Measurements from ENCODE around the gene PTPN2.

Gene PTPN2

DNA sequence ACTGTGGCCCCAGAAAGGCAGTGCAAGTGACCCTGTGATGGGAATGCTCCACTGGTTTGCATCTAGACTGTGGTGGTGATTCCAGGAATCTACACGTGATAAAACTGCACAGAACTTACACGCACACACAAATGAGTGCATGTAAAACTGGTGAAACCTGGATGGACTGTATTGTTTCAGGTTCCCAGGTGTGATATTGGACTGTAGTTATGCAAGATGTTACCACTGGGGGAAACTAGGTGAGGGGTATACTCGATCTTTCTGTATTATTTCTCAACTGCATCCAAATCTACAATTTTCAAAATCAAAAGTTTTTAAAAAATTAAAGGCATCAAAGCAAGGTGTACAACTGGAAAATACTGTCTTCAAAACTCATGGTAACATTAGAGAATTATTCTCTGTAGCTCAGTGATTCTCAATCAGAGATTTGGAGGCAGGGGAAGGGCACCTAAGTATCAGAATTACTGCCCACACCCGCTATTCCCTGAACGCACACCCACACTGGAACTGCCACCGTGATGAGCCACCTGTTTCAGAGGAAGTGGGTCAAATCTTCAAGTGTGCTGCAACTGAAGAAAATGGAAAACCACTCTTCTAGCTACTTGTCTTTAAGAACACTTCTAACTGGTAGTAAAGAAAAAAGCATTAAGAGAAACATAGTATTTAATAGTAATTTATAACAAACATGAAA is 26.7 kb downstream of the PTPN2 start:
- DNase-seq, result no peak

DNA sequence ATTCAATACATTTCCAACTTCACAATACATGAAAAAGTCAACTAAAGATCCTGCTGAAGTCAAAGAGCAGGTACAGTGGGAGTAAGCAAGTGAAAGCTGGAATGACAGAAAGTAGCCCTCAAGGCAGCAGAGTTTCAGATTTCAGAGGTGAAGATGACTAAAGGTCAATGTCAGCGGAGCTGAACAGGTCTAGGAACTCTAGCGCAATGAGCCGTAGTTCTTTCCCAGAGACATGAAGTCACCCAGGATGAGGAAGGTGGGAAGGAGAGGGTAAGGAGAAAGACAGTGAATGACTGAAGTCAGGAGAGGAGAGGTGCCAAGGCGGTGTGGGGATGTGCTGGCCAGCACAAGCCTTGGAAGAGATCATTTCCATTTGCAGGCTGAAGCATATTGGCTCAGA is 28.1 kb downstream of the PTPN2 start:
- no peak for DNase-seq

DNA sequence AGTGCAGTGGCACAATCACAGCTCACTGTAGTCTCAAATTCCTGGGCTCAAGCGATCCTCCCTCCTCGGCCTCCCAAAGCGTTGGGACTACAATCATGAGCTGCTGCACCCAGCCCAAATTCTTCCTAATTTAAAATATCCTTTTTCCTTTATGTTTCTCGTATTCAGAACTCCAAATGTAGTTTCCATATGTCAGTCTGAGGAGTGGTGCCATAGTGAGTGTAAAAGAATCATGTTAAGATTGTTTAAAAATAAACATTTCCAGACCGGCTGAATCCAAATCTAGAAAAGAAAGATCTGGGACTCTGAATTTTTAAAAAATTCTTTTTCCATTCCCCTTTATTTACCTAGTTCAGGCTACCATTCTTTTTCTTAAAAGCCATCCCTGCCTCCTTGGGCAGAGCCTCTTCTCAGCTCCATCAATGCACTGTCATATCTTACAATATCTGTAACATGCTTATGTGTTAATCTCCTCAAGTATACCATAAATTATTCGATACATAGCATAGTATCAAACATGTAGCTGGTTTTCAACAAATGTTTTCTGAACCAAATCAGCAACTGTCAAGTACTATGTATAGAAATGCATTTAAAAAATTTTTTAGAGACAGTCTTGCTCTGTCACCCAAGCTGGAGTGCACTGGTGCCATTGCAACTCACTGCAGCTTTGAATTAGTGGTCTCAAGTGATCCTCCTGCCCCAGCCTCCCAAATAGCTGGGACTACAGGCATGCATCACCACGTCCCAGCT is 31.3 kb downstream of the PTPN2 start:
- no peak for DNase-seq

DNA sequence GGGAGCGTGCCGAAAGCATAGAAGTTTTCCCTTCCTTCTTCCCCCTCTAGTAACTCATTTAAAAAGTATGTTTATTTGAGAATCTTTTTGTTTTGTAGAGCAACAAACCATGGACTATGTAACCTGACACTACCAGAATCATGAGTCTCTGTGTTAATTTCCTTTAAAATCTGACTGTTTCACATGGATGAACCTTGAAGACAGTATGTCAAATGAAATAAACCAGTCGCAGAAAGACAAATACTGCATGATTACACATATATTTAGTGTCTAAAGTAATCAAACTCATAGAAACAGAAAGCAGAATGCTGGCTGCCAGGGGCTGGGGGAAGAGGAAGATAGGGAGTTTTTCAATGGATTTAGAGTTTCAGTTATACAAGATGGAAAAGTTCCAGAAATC is 32.3 kb downstream of the PTPN2 start:
- DNase-seq, result no peak

DNA sequence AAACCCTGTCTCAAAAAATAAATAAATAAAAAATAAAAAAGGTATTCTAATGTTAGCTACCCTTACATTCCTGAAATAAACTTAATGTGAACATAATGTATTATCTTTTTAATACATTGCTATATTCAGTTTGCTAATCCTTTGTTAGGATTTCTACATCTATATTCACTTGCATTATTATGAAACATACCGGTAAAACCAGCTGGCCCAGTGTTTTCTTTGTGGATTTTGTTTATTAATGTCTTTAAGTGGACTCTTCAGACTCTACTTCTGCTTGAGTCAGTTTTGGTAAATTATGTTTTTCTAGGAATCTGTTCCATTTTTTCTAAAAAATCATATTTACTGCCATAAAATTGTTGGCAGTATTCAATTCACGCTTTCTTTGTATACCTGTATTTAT is 34.5 kb downstream of the PTPN2 start:
- DNase-seq, result no peak

DNA sequence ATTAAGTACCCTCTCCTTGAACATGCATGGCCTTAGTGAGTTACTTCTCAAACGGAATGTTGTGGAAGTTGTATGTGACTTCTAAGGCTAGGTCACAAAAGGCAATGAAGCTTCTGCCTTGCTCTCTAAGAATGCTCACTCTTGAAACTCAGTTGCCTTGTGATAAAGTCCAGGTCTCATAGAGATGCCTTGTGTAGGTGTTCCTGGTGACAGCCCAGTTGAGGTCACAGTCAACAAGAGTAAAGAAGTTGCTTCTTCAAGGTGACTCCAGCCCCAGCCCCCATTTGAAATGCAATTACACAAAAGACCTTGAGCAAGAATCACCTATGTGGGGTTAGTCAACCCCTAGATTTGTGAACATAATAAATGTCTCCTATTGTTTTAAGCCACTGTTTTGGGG is 35.6 kb downstream of the PTPN2 start:
- DNase-seq, result no peak

DNA sequence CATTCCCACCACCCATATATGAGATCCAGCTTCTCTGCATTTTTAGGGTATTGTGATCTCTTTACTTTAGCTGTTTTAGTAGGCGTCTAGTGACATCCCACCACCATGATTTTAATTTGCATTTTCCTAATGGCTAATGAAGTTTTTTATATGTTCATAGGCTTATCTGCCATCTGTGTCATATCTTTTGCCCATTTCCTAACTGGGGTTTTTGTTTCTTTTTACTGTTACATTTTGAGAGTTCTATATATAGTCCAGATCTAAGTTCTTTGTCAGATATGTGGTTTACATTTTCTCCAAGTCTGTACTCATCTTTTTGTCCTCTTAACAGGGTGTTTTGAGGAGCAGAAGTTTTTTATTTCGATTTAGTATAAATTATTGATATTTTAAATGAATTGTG is 39.6 kb downstream of the PTPN2 start:
- no peak for DNase-seq

DNA sequence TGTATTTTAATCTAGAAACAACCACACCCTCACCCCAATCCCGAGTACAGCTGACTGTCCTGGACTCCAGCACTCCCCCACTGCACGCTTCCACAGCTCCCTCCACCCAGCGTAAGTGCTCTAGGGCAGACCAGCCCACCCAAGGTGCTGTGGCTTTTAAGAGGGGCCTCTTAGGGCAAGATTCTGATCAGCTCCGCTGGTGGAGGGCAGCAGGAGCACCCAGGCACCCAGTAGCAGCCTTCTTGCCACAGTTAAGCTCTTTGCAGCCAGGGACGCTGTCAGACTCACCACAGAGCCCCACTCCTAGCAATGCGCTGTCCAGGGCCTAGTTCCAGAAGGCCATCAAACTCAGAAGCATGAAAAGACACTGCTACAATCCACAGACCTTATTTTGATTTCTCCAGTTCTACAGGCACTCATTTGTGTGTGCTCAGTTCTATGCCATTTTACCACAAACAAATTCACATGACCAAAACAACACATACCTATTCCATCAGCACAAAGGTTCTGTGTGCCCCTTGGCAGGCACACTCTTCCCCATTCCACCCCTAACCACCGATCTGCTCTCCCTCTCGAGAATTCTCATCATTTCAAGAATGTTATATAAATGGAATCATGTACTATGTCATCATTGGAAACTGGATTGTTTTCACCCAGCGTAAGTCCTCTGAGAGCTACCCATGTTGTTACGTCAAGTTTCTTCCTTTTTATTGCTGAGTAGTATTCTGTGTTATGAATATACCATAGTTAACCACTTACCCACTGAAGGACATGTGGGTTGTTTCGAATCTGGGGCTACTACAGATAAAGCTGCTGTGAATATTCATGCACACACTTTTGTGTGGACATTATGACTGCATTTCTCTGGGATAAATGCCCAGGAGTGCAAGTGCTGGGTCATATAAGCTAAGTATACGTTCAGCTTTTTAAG is 40.4 kb downstream of the PTPN2 start:
- DNase-seq, result no peak

DNA sequence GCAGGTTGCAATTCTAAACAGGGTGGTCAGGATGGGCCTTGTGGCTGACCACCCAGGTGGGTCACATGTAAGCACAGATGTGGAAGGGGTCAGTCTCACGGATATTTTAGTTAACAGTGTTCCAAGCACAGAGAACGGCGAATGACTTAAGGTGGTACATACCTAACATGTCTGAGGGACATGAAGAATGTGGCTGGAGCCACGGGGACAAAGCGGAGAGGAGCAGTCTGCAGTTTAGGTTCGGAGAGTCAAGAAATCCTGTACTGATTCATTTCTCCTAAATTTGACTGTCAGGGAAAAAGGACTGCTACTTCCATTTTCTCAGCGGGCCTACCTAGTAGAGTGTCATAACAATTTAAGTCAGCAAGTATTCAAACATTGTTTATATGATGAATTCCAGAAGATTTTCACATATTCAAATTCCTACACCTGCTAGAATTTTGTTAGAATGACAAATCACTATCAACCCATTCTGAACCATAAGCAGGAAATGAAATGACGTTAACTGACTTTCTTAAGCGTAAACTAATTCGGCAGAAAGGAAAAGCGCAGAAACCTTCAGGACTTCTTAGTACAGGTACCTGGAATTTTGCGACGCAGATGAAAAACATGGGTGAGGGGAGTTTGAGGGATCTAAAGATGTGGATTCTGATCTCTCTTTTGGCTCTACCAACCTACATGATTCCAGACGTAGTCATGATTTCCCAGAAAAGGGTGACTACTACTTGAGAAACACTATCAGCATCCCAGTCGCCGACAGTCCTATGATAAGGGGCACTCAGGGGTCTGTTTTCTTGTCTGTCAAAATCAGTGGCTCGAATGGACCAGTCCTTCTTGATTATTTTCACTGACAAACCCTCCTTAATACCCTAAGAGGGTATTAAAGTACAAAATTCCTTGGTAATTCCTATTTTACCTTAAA is 41.3 kb downstream of the PTPN2 start:
- DNase-seq, result no peak

DNA sequence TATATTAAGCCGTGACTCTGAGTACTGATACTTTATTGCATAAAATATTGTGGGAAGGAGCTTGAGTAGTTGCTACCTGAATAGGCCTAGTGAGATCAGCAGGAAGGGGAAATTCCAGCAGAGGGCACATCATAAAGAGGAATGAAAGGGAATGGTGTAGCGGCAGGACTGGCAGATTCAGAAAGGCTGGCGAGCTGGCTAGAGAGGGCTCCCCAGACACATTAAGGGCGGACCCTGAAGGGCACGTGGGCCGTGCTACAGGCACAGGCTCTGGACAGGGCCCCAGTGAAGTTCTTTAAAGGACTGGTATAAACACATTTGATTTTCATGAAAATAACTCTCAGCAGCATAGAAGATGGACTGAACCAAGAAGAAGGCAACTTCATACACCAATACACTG is 43.0 kb downstream of the PTPN2 start:
- no peak for DNase-seq

DNA sequence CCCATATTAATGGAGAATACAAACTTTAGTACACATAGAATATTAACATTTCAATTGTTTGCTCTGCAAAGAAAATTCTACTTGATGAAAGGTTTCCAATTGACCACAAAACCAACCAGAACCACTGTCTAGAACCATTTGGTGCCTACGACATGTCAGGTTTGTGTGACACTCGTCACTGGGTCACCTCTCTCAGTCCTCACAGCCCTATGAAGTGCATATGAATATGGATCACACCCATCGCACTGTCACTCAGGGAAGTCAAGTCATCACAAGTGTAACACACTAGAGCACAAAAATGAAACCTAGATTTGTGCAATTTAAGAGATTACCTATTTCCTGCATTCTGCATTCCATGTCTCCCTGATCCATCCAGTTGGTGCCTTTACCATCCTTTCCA is 43.7 kb downstream of the PTPN2 start:
- no peak for DNase-seq

DNA sequence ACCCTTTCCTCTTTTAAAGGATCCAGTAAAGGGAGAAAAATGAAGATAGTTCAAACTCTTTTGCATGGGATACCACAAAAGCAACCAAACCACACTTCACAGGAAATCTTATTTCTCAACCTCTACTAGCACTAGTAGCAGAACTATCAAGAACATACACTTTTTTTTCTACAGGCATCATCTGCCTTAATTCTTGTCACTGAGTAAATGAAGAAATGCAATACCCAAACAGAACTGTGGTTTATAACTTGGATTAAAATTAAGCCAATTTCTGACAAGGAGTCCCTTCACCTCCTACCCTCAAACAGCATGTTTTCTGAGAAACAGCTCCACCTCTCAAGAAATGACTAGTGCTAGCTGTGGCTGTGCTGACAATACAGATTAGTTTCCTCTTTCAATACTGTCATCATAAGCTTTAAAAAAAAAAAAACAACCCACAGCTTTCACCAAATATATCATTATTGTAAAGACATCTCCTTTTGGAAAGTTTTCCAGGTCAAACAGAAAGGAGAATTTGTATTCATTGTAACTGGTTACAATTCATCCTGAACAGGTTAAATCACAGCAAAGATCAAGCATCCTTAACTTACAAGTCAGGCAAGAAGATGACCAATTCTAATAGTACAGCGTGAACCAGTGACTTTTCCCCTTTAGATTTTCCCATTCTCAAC is 44.4 kb downstream of the PTPN2 start:
- no peak for DNase-seq

DNA sequence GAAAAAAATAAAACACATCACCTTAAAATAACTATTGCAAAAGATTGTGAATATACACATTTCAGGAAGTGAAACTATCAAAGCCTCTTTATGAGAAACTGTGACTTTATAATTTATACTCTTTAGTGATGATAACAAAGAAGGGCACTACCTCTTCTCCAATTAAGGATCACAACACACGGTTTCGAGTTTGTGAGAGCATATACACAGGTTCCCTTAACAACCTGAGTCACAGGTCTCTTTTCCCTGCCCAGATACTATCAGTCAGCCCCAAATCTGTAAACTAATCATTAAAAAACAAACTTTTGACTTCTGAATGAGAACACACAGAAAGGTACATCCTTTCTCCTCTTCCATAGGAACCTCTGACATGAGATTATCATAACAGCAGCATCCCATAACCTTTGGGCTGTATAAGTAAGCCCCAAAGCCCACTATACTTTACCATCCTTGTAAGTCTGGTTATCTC is 44.9 kb downstream of the PTPN2 start:
- no peak for DNase-seq

DNA sequence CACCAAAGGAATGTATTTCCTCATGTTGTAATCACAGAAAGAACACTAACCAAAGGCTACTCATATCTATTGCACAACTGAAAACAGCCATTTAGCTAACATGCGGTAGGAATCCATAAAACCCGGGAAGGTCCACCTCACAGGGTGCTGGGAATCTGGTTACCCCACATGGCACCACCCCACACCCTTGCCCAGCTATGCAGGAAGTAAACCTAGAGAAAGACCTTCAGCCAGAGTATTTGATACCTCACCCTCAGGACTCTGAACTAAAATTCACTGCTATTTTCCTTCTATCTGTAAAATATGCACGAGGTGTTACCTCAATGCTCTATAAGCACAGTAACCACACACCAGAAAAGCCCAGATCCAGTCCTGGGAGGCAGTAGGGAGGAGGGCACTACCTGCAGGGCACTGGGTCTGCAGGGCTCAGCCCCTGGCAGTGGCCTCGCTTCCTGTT is 45.8 kb downstream of the PTPN2 start:
- no peak for DNase-seq

DNA sequence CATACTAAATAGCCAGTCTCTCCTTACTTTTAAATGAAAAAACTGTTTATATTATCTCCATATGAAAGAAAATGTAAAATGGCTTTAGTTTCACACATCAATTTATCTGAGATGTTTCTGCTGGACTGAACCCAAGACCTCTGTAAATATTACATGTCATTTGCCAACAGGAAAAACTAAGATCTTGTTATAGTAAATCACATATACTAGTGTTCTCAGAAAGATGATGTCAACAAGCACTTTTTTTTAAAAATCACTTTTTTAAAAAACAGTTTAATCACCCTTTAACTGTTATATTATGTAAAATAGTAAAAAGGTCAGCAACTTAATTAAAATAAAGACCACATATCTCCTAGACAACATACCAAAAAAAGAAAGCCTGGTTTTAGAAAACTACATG is 46.3 kb downstream of the PTPN2 start:
- DNase-seq, result no peak

DNA sequence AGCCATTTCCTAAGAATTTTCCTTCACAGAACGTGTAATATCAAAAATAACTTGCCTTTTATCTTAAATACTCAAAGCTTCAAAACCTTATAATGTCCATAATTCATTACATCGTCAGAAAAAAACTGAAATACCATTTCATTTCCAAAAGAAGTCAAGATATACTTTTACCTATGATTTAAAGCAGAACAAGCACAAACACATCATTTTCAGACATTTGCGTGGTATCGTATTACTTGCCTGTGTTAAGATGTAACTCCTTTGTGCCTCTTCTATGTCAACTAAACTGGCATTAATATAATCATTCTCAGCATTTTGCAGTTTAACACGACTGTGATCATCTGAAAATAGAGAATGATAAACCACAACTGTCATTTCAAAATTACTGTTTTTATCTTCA is 47.5 kb downstream of the PTPN2 start:
- no peak for DNase-seq

DNA sequence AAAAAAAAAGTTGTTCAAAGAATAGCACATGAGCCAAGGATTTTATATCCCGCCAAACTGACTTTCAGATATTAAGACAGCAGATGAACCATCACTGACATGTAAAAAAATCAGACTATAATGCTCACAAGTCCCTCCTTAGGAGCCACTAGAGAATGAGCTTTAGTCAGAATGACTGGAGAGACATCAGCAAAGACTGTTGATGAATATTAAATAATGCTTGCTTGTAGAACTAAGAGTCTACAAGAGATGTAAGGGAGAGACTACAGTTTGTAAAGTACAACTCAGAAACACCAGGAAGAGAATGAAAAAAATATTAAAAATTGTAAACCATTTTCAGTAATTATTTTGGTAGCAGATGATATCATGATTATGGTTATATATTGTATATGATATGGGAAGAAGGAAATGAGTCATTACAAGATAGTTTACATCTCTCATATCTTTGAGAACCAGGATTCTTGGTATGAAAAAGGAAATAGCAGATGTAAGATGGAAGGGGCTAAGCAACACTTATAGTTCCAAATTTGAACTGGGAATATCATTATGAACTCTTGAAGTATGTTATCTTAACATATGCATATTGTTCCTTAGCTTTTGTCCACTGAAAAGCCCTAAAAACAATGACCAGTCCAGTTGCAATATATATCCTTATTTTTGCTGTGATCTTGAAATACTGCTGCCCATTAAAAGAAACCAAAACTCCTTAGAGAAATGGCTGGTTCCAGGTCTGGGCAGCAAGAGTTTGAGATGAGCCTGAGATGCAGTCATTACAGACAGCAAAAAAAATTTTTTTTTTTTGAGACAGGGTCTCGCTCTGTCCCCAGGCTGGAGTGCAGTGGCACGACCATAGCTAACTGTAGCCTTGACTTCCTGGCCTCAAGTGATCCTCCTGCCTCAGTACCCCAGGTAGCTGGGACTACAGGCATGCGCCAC is 55.7 kb downstream of the PTPN2 start:
- DNase-seq, result no peak

DNA sequence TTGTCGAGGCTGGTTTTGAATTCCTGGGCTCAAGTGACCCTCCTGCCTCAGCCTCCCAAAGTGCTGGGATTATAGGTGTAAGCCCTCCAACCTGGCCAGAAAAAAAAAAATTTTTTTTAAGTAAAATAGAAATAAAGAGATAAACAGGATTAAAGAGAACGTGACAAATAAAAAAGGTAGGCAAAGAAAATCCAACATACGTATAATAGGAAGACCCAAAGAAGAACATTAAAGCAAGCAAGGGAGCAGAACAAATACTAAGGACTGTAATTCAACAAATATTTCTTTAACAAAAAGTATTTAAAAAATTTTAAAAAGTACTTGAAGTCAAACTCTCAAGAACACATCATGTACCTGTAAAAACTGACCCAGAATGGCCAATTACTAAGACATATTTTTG is 56.4 kb downstream of the PTPN2 start:
- no peak for DNase-seq

DNA sequence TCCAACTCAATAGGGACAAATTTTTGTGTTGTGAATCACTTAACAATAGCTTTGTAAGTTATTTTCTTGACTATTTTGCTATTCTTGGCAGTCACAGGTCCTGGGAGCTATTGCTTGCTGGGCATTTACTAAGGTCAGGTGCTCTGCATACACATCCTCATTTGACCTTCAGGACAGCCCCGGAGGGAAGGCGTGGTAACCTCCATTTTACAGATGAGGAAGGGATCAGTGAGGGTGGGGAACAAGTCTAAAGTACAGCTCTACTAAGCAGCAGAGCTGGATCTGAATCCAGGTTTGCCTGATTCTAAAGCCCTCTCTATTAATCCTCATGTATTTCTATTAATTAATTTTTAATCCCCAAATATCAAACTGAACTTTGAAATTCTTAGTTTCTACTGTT is 58.8 kb downstream of the PTPN2 start:
- DNase-seq, result no peak

DNA sequence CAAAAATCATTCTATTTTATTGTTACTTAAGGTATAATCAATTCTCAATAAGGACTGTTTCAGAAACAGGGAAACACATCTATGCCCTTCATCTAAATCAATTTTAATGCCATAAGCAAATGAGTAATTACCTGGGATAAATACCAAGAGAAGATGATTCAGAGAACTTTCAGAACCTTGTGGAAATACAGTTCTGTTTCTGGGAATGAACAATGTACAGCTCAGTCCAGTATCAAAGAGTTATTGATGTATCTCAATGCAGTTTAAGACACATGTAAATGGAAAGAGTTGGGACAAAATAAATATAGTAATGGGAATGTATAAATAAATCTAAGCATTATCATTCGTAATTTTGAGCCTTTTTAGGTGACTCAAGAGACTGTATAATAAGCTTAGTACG is 60.1 kb downstream of the PTPN2 start:
- no peak for DNase-seq

DNA sequence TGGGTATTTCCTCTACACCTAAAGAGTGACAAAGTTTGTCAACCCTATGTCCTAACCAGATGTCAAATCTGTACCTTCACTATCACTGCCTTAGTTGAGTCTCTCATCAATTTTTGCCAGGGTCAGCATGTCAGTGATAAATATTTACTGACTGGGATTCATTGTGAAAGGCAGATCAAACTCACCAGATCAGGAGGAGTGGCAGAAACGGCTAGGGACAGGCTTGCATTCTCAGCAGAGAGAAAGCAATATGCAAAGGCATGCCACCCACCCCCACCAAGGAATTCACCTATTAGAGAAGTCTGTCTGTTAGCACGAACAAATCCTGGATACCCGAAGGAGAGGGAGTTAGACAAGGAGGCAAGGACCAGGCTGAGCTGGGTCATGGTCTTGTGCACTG is 62.6 kb downstream of the PTPN2 start:
- DNase-seq, result no peak
